Measurements from ENCODE around the gene GALNT2.

Gene GALNT2

GRCh38 chr1:230286890-230287269 lies 219.8 kb downstream of the GALNT2 start:
- DNase-seq, result no peak

GRCh38 chr1:230287674-230288315 lies 220.8 kb downstream of the GALNT2 start:
- DNase-seq, result no peak

GRCh38 chr1:230288641-230289349 lies 221.8 kb downstream of the GALNT2 start:
- no peak for DNase-seq

GRCh38 chr1:230289350-230289644 lies 222.3 kb downstream of the GALNT2 start:
- no peak for DNase-seq

GRCh38 chr1:230291731-230292620 lies 224.9 kb downstream of the GALNT2 start:
- no peak for DNase-seq

- DNase-seq, result peak; percentile 82
These were observed 225.8 kb downstream of the GALNT2 start for GRCh38 chr1:230292689-230293389.

GRCh38 chr1:230293390-230293700 lies 226.3 kb downstream of the GALNT2 start:
- no peak for DNase-seq

- no peak for DNase-seq
These were observed 228.3 kb downstream of the GALNT2 start for GRCh38 chr1:230295367-230295766.

- DNase-seq, result no peak
These were observed 232.4 kb downstream of the GALNT2 start for GRCh38 chr1:230299191-230300006.

GRCh38 chr1:230300322-230301301 lies 233.6 kb downstream of the GALNT2 start:
- peak; percentile 69 for DNase-seq

- no peak for DNase-seq
These were observed 234.3 kb downstream of the GALNT2 start for GRCh38 chr1:230301322-230301721.

- DNase-seq, result no peak
These were observed 234.8 kb downstream of the GALNT2 start for GRCh38 chr1:230301822-230302221.

- no peak for DNase-seq
These were observed 236.0 kb downstream of the GALNT2 start for GRCh38 chr1:230303069-230303468.

GRCh38 chr1:230303822-230304221 lies 236.8 kb downstream of the GALNT2 start:
- no peak for DNase-seq

- DNase-seq, result no peak
These were observed 239.1 kb downstream of the GALNT2 start for GRCh38 chr1:230306169-230306568.

- DNase-seq, result no peak
These were observed 240.2 kb downstream of the GALNT2 start for GRCh38 chr1:230307213-230307612.

GRCh38 chr1:230308039-230308438 lies 241.0 kb downstream of the GALNT2 start:
- DNase-seq, result no peak

- DNase-seq, result no peak
These were observed 241.8 kb downstream of the GALNT2 start for GRCh38 chr1:230308821-230309220.

GRCh38 chr1:230309646-230310177 lies 242.7 kb downstream of the GALNT2 start:
- no peak for DNase-seq

- no peak for DNase-seq
These were observed 243.5 kb downstream of the GALNT2 start for GRCh38 chr1:230310381-230311163.

Data from NCI-H1436 treated with DMSO at 0.1 percent for 48 hours (cell line).